ENCODE data around the gene RAB26.

RAB26 gene

GRCh38 chr16:2184962-2185361 lies 36.5 kb downstream of the RAB26 start:
- Mint-ChIP-seq H3K27ac (no peak overlapping the region), H3K36me3 (no peaks in the 10 kb centered on the region)

GRCh38 chr16:2186064-2186463 lies 37.6 kb downstream of the RAB26 start:
- no peaks in the 10 kb centered on the region for H3K36me3 Mint-ChIP-seq
- no peaks in the 10 kb centered on the region for H3K27me3 Mint-ChIP-seq
- H3K4me1 Mint-ChIP-seq (ENCODE audit: low read depth), result no peaks in the 10 kb centered on the region
- no peak overlapping the region for H3K4me3 Mint-ChIP-seq
- no peak overlapping the region for H3K27ac Mint-ChIP-seq
- no peaks in the 10 kb centered on the region for H3K9me3 Mint-ChIP-seq (ENCODE audit: low read depth)

More at GRCh38 chr16:2184962-2185361, 36.5 kb downstream of the RAB26 start:
- Mint-ChIP-seq H3K4me3 (no peak overlapping the region), H3K27me3 (no peaks in the 10 kb centered on the region), H3K4me1 (ENCODE audit: low read depth) (no peaks in the 10 kb centered on the region), H3K9me3 (ENCODE audit: low read depth) (no peaks in the 10 kb centered on the region)

GRCh38 chr16:2186505-2186904 lies 38.1 kb downstream of the RAB26 start:
- Mint-ChIP-seq H3K36me3 (no peaks in the 10 kb centered on the region), H3K27me3 (no peaks in the 10 kb centered on the region), H3K9me3 (ENCODE audit: low read depth) (no peaks in the 10 kb centered on the region), H3K4me3 (no peak overlapping the region), H3K27ac (no peak overlapping the region), H3K4me1 (ENCODE audit: low read depth) (no peaks in the 10 kb centered on the region)

- Mint-ChIP-seq H3K27me3 (no peaks in the 10 kb centered on the region), H3K27ac (no peak overlapping the region), H3K4me1 (ENCODE audit: low read depth) (no peaks in the 10 kb centered on the region), H3K4me3 (no peak overlapping the region), H3K9me3 (ENCODE audit: low read depth) (no peaks in the 10 kb centered on the region), H3K36me3 (no peaks in the 10 kb centered on the region)
Measured at GRCh38 chr16:2187212-2187611, 38.8 kb downstream of the RAB26 start.

DNA sequence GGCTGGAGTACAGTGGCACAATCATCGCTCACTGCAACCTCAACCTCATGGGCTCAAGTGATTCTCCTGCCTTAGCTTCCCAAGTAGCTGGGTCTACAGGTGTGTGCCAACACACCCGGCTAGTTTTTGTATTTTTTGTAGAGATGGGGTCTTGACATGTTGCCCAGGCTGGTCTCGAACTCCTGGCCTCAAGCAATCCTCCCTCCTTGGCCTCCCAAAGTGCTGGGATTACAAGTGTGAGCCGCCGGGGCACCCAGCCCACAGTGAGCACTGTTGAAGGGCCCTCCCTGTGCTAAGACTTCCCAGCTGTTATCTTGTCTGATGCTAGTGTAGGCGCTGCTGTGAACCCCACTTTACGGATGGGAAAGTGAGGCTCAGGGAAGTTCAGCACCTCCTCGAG lies 40.0 kb downstream of the RAB26 start:
- no peaks in the 10 kb centered on the region for H3K36me3 Mint-ChIP-seq
- H3K27ac Mint-ChIP-seq, result no peak overlapping the region
- H3K9me3 Mint-ChIP-seq (ENCODE audit: low read depth), result no peaks in the 10 kb centered on the region
- H3K4me3 Mint-ChIP-seq, result no peak overlapping the region
- H3K4me1 Mint-ChIP-seq (ENCODE audit: low read depth), result no peaks in the 10 kb centered on the region
- H3K27me3 Mint-ChIP-seq, result no peaks in the 10 kb centered on the region

DNA sequence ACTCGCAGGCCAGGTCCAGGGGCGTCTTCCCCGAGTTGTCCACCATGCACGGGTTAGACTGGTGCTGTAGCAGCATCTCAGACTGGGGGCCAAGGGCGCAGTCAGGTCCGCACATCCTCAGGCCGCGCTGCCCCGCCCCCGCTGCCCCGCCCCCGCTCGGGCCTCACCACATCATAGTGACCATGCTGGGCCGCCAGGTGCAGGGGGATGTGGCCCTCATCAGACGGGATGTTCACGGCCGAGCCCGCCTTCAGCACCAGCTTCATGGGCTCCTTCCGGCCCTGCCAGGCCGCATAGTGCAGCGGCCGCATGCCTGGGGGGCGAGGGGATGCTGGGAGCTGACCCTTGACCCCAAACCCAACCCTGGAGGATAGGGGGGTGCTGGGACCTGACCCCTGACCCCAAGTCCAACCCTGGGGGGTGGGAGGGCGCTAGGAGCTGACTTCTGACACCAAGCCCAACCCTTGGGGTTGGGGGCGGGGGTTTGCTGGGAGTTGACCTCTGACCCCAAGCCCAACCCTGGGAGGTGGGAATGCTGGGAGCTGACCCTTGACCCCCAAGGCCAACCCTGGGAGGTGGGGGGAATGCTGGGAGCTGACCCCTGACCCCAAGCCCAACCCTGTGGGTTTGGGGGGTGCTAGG lies 40.9 kb downstream of the RAB26 start:
- no peak overlapping the region for H3K27ac Mint-ChIP-seq
- H3K4me3 Mint-ChIP-seq, result no peak overlapping the region
- H3K4me1 Mint-ChIP-seq (ENCODE audit: low read depth), result no peaks in the 10 kb centered on the region
- H3K36me3 Mint-ChIP-seq, result no peaks in the 10 kb centered on the region
- no peaks in the 10 kb centered on the region for H3K9me3 Mint-ChIP-seq (ENCODE audit: low read depth)
- no peaks in the 10 kb centered on the region for H3K27me3 Mint-ChIP-seq

DNA sequence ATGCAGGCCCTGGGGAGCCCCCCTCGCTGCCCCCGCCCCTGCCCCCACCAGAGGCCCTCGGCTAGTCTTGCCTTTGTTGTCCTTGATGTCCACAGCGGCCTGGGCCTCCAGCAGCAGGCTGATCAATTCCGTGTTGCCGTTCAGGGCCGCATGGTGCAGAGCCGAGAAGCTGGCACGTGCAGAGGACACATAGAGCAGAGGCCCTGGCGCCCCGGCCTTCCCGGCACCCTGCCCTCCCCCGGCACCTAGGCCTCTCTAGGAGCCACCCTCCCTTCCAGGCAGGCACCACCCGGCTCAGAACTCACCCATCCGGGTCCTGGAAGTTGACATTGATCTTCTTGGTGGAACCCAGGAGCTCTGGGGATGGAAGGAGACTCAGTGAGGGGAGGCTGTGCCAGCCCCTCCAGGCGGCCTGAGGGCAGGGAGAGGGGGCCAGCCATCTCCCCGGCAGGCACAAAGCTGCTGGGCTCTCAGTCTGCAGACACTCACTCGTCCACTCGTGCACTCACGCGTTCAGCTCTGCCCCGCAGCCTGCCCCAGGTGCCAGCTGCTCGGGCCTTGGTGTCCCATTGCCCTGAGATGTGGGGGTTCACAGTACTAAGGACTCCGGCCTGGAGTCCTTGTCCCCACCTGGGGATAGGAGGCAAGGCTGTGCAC lies 41.7 kb downstream of the RAB26 start:
- H3K27me3 Mint-ChIP-seq, result peaks cover 3% of the 10 kb centered on the region
- H3K36me3 Mint-ChIP-seq, result no peaks in the 10 kb centered on the region
- H3K9me3 Mint-ChIP-seq (ENCODE audit: low read depth), result no peaks in the 10 kb centered on the region
- no peak overlapping the region for H3K4me3 Mint-ChIP-seq
- H3K4me1 Mint-ChIP-seq (ENCODE audit: low read depth), result peaks cover 1% of the 10 kb centered on the region
- H3K27ac Mint-ChIP-seq, result no peak overlapping the region

GRCh38 chr16:2190659-2191445 lies 42.4 kb downstream of the RAB26 start:
- Mint-ChIP-seq H3K36me3 (no peaks in the 10 kb centered on the region), H3K27ac (no peak overlapping the region), H3K27me3 (peaks cover 3% of the 10 kb centered on the region), H3K4me3 (no peak overlapping the region), H3K9me3 (ENCODE audit: low read depth) (no peaks in the 10 kb centered on the region), H3K4me1 (ENCODE audit: low read depth) (peaks cover 1% of the 10 kb centered on the region)

DNA sequence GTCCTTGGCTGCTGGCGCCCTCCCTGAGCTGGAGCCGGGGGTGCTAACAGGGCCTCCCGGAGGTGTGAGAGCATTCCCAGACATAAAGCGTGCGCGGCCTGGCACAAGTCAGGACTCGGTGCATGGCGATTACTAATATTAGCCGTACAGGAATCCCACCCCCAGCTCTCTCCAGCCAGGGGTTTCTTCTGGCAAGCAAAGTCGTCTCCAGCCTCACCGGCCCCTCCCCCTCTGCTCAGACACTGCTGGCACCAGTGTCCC lies 43.0 kb downstream of the RAB26 start:
- H3K36me3 Mint-ChIP-seq, result no peaks in the 10 kb centered on the region
- no peak overlapping the region for H3K4me3 Mint-ChIP-seq
- peaks cover 1% of the 10 kb centered on the region for H3K4me1 Mint-ChIP-seq (ENCODE audit: low read depth)
- no peak overlapping the region for H3K27ac Mint-ChIP-seq
- H3K27me3 Mint-ChIP-seq, result peaks cover 3% of the 10 kb centered on the region
- no peaks in the 10 kb centered on the region for H3K9me3 Mint-ChIP-seq (ENCODE audit: low read depth)

- Mint-ChIP-seq H3K27ac (peak overlapping the region; percentile 50), H3K4me1 (ENCODE audit: low read depth) (peaks cover 1% of the 10 kb centered on the region), H3K36me3 (no peaks in the 10 kb centered on the region), H3K27me3 (peaks cover 8% of the 10 kb centered on the region), H3K4me3 (no peak overlapping the region), H3K9me3 (ENCODE audit: low read depth) (no peaks in the 10 kb centered on the region)
Measured at GRCh38 chr16:2194166-2194834, 45.9 kb downstream of the RAB26 start.

GRCh38 chr16:2194852-2195321 lies 46.5 kb downstream of the RAB26 start:
- Mint-ChIP-seq H3K4me1 (ENCODE audit: low read depth) (peaks cover 1% of the 10 kb centered on the region), H3K36me3 (no peaks in the 10 kb centered on the region), H3K27ac (peak overlapping the region; percentile 50), H3K4me3 (peak overlapping the region; percentile 52), H3K27me3 (peaks cover 8% of the 10 kb centered on the region), H3K9me3 (ENCODE audit: low read depth) (no peaks in the 10 kb centered on the region)

DNA sequence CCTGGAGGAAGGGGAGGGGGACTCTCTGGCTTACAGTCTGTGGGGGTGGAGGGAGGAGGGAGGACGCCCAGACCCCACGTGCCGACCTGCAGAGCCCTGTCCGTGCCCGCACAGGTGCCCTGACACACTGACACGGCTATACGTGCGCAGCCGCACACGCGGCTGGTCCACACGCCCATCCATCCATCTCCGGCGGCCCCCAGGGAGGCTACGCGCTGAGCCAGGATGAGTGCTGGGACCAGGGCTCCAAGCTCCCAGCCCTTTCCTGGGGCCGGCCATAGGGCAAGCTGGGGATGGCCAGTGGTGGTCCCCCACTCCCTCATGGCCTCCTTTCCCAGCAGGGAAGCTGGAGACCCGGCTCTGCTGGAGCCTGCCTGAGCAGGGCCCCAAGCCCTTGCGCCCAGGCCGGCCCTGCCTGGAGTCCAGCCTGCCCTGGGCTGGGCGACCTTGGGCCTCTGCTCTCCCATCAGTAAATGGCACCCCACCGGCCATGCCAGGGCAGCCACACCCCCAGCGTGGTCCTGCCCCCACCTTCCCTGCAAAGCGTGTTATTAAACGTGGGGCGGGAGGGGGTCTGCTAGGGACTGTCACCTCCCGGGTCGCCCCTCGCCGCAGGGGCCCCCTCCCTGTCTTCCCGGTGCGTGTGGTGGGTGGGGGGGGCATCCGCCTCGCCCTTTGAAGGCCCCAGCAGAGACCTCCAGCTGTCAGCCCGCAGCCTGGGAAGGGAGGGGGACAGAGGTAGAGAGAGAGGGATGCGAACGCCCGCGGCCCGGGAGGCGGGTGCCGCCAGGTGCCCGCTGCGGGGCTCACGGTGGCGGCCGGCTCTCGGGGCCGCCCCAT lies 47.1 kb downstream of the RAB26 start:
- H3K4me3 Mint-ChIP-seq, result peak overlapping the region; percentile 58
- H3K27ac Mint-ChIP-seq, result no peak overlapping the region
- no peaks in the 10 kb centered on the region for H3K36me3 Mint-ChIP-seq
- H3K4me1 Mint-ChIP-seq (ENCODE audit: low read depth), result peaks cover 1% of the 10 kb centered on the region
- peaks cover 8% of the 10 kb centered on the region for H3K27me3 Mint-ChIP-seq
- no peaks in the 10 kb centered on the region for H3K9me3 Mint-ChIP-seq (ENCODE audit: low read depth)

- H3K4me3 Mint-ChIP-seq, result peak within 1 kb of the TSS; percentile 72
- H3K9me3 Mint-ChIP-seq (ENCODE audit: low read depth), result no peaks in the 10 kb centered on the region
- H3K27ac Mint-ChIP-seq, result no peak within 1 kb of the TSS
- peaks cover 8% of the 10 kb centered on the region for H3K27me3 Mint-ChIP-seq
- peaks cover 1% of the 10 kb centered on the region for H3K4me1 Mint-ChIP-seq (ENCODE audit: low read depth)
- no peaks in the 10 kb centered on the region for H3K36me3 Mint-ChIP-seq
Measured at GRCh38 chr16:2196162-2196980, 47.9 kb downstream of the RAB26 start, which contains the start of gene CASKIN1. Gene CASKIN1 (minus strand): TSS chr16:2196605. CDS start chr16:2196432, 173 bp downstream.

All from activated naive CD8-positive, alpha-beta T cell (primary cell).